Head of caudate nucleus (tissue), 42 donors: Measurements from ENCODE around the gene GRIK4.

ENCODE experiments used
- DNase-seq, 42 donors: peaks; one replicate each; pipeline versions ENCODE4 v3.0.0 to v3.0.0-alpha.2; 2020 to 2021; ENCODE audit warnings: mixed read lengths in 7 of 42
- intact Hi-C: fragments of 100-400 bp; cut with DNase I; formaldehyde crosslinking; loops from one replicate; pipeline ENCODE4 v1.15.0; 2022

The GRIK4 gene

DNA sequence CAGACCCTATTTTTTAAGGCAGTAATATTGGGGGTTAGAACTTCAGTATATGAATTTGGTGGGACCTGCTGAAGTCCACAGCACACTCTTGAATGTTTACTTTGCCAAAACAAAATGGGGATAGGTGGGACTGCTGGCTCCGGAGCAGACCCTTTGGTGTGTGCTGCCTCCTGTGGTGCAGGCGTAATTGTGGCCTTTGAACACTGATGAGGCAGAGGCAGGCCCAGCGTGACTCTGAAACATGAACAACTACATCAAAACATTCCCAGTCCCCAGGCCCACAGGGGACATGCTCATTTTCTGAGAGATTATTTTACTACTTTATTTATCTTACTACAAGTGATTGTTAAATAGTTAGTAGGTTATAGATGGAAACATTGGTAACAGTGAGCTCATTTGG, 287.3 kb downstream of the GRIK4 start:
- no peak for DNase-seq
- intact Hi-C loops: no loop called here

DNA sequence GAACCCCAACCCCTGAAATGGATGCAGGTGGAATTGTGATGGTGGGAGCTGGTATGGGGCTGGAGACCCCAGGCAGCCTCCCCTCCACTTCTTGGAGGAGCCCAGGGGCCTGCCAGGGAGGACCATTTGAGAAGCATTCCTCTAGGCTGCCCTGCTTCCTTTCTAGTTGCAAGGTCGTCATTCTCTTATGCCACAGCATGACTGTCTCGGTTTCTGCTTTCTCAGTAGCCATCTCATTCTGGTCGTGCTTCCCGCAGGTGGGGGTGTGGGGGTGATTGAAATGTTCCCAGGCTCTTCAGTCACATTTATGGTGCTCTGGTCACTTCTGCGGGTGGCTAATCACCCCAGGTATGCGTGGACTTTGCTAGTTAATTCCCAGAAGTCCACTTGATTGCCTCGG, 288.7 kb downstream of the GRIK4 start:
- intact Hi-C loops: no loop called here
- no peak for DNase-seq

DNA sequence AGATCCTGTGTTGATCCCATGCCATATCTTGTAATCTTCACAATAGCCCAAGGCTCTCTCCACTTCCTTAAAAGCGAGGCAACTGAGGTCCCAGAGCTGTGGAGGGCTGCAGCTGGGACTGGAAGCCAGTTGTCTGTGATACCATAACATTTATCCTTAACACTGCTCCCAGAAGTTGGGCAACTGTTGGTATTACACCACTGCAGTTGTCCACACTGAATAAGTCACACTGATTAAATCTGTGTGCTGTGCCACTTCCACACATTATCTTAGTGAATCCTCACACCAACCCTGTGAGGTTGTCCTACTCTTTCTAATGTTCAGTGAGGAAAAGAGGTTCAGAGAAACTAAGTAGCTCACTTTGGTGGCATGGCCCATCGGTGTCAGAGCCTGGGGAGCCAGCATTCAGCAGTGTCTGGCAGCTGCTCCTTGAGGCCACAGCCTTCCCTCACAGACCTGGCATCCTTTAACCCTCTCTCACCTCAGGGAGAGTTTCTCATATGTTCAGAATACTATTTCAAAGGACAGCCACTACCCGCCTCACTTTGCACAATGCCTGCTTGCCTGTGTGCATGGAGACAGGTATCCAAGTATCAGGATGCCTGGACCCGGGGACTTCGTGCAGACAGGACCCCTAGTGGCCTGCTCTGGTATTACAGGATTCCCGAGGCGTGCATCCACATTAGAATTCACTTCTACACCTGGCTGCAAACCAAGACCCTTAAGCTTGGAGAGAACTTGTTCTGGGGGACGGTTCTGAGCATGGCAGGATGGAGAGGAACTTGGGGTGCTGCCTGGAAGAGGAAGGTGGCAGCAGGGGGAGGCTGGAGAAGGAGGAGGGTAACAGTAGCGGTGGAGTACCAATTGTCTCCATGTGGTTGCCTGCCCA, 290.5 kb downstream of the GRIK4 start:
- peak; percentile 62 to 92 (median 82) for DNase-seq
- intact Hi-C loops: loop anchor here (2.0 kb wide), 1 partner anchor 291 kb away; the partner anchor contains the start of gene GRIK4

DNA sequence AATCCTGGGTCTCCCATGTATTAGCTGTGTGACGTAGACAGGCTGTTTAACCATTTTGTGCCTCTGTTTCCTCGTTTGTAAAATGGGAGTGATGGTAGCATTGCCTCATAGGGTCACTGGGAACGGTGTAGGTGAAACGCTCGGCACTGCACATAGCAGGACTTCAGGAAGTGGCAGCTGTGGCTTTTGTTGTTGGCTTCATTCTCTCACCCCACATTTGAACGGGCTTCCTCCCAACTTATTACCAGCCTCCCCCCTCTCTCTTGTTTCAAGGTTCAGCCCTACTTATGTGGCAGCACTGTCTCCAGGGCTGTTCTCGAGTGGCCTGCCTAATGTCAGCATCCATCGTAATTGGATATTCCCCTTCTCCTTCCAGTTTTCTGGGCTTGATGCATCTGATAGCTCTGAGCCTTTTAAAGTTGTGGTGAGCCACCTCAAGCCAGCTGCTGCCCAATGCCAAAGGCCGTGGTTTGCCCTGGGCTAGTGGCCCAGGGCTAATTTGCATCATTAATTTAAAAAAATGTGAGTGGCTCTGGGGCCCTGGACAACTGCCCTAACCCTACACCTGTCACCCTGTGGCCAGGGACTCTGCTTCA, 294.5 kb downstream of the GRIK4 start:
- DNase-seq: no peak
- intact Hi-C loops: no loop called here

DNA sequence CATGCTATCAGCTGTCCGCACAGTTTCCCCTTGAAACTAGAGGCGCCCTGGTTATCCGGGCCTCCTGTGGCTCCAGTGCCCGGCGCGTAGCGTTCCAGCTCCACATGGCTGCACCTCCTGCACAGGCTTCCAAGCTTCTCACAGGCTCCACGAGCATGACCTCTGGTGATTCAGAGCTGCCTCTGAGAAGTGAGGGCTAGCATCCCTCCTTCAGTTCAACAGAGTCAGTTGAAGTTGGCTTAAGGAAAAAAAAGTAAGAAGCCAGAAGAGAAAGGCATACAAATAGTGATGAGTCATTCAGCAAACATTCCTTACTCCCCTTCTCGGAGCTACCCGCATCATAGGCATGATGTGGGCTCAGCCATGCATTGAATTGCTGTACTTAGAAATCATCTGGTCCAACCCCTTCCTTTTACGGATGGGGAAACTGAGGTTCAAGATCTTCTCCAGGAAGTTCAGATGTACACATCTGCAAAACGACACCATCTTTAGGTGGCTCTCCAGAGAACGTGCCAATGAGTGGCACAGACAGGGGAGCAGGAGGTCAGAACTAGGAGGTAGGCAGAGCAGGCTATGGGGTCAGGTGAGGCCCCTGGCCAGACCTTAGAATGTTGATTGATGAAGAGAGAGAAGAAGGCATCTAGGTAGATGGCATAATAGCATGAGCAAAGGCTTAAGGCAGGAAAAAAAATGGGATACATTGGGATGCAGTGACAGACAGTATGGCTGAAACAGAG, 296.0 kb downstream of the GRIK4 start:
- intact Hi-C loops: no loop called here
- DNase-seq: no peak

DNA sequence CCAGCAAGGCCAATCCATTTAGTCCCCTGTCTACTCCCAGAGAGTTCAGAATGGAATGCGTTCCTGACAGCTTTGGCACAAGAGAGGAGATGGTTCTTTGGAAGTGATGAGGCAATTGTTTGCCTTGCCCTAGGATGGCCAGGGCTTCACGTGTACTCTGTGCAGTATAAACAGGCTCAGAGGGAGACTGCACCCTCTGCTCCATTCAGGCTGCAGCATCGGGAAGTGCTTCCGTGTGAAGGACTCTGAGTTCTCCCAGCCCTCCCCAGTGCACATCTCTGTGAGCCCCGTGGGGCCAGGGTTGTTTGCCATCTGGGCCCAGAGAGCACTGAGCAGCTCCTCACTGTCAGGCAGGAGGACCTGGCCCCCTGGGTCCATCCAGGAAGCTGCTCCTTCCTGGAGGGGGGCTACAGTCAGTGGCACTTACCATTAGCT, 297.1 kb downstream of the GRIK4 start:
- no peak for DNase-seq
- intact Hi-C loops: no loop called here

DNA sequence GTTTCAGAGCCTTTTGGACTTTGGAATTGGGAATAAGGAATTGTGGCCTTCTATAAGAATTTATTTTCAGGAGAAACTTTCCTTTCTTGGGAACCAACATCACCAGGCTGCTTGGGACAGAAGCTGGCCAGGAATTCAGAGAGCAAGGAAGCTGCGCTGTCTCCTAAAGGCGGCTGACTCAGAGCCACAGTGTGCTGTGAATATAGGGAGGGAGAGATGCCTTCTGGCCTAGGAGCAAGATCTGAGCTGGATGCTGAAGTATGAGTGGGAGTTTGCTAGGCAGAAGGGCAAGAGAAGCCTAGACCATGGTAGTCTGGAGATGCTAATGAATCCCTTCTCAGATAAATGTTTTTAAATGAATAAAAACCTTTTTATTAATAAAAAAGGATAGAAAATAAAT, 298.7 kb downstream of the GRIK4 start:
- intact Hi-C loops: no loop called here
- peak in 1 of 42 donors; percentile 13 for DNase-seq

DNA sequence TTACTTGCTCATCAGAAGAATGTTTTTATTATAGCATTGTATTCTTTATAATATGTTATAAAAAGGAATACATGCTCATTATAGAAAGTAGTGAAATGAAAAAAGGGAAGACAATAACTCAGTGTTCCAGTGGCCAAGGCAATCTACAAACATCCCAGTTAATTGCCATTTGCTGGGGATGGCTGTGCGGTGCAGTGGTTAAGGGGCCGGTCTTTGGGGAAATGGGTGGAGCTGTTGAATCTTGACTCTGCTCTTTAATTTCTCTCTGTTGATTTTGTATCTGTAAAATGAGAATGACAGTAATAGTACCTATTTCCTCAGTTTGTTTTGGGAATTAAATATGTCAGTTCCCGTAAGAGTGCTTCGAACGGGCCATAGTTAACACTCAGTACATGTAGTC, 299.7 kb downstream of the GRIK4 start:
- intact Hi-C loops: no loop called here

DNA sequence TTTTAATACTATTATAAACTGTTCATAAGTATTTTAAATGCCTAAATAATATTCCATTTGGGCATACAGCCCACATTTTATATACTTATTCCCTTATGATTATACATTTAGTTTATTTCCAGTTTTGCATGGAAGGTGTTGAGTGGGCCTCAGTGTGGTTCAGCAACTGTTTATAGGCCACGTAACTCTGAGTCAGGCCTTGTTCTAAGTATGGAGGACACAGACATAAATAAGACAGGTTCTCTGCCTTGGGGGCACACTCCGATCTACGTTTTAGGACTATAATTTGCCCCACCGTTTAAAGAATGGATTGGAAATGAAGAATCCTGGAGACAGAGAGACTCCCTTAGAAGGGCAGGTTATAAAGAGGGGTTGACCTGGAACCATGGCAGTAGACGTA, 300.2 kb downstream of the GRIK4 start:
- intact Hi-C loops: no loop called here
- no peak for DNase-seq

More for the DNA sequence above, 299.7 kb downstream of the GRIK4 start:
- no peak for DNase-seq

DNA sequence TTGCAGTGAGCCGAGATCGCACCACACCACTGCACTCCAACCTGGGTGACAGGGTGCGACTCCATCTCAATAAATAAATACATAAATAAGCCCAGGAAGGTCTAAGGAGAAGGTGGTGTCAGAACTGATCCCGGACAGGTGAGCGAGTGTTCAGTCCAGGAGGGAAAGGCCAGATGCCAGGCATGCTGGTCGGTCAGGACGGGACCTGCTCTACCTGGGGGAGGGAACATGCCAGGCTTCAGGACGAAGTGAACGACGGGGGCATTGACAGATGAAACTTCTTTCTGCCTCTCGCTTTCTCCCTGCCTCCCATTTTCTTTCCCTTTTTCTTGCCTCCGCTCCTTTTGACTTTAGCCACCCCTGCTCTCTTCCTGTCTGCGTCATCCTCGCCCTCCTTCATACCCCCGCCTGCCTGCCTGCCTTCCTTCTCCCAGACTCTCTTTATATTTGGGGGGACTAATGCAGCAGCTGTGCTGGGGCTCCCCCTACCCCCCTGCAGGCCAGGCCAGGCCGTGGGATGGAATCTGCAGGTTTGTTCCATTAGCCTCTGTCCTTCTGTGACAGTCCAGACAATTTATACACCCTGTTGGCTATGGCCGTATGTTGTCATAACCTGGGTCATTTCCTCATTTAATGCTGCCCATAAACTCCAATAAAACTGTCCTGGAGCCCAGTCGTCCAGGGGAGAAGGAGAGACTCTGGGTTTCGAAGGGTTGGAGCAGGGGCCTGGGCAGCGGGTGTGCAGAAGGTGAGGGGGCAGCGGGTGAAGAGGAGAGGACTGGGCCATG, 303.2 kb downstream of the GRIK4 start:
- intact Hi-C loops: no loop called here
- peak in 23 of 42 donors; percentile 19 to 82 (median 48) for DNase-seq

DNA sequence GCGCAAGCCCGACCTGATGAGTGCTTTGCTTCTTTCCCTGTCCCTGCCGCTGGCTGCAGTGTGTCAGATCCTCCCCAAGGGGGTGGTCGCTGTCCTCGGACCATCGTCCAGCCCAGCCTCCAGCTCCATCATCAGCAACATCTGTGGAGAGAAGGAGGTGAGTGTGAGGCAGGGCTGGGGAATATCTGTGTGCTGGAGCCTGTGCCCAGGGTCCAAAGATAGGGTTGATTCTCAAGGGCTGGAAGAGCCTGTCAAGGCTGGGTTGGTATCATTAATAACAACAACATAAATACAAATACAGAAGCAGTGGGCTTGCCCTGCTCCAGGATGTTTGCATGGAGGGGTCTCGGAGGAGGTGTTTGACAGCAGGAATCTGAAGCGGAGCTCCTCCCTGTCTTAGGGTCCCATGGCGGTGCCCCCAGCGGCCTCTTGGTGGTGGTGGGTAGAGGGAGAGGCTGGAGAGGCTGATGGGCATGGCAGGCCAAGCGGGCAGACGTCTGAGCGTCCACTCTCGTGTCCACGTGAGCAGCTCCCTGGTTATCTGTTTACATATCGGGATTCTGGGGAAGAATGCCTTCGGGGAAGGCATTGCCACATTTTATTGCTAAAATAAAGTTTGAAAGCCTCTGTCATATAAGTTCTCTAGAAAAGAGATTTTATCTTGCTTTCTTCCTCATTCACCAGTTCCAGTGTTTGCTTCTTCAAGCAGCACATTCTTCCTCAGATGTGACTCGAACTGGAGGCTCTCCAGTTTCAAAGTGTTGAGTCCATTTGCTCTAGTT, 304.0 kb downstream of the GRIK4 start:
- intact Hi-C loops: no loop called here
- DNase-seq: no peak

DNA sequence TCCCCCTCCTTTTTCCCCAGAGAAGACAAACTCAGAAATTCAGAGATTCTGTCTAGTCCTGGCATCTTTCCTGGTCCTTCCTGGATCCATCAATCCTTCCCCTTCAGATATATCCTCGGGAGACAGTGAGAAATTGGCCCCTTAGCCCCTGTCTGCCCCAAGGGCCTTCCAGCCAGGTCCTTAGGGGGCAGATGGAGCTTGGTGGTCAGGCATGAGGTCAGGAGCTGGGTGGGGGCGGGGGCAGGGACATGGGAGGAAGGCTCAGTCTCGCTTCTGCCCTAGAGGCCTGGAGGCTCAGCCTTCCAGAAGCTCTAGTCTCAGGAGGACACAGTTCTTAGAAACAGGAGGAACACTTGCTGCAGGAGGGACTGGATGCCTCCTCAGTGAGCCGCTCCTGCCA, 304.6 kb downstream of the GRIK4 start:
- intact Hi-C loops: no loop called here

DNA sequence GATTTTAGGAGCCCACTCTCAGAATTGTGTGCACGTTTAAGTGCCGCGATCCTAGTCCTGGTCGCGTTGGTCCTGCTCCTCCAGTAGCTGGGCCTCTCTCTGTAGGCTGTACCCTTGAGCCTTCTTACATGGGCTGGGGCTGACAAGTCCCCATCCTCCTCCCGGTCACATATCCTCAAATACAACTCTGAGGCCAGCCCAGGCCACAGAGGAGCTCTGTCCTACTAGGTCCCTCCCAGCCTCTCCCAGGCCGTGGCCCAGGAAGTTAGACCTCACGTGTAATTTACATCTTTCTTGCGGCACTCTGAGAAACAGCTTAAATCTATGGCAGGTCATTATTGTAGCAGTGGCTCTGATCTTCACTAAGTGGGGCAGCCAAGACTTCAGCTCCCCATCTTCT, 305.2 kb downstream of the GRIK4 start:
- intact Hi-C loops: no loop called here
- no peak for DNase-seq

More for the DNA sequence above, 304.6 kb downstream of the GRIK4 start:
- DNase-seq: no peak

DNA sequence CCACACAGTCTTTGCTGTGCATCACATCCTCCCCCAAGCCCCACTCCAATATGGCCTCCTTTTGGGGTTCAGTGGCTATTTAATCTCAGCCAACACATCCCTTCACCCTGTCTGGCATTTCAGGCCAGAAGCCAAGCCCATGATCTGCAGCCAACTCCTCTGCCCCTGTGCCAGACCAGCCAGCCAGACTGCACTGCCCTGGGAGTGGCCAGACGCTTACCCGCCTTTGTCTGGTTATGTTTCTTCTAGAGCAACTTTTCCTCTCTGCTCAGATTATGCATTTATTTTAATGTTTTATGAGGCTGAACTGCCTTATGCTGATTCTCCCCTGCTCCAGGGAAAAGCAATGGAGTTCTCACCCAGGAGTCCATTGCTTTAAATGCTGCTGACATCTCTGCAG, 305.6 kb downstream of the GRIK4 start:
- intact Hi-C loops: no loop called here
- peak in 28 of 42 donors; percentile 26 to 69 (median 44) for DNase-seq

DNA sequence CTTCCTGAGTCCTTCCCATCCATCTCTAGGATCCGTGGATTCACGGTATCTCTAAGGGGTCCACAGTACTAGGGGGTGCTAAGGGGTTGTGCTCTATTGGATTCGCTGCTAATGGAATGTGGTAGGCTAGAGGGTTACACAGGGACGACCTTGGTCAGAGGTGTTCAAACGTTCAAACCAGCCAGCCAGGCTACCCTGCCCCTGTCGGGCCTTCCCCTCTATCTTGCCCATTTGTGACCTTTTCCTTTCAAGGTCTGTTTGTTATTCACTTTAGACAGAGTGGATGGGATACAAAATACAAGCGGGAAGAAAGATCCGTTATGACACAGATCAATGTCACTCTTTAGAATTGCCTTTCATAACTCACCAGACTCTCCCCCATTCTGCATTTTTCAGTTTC, 306.5 kb downstream of the GRIK4 start:
- DNase-seq: no peak
- intact Hi-C loops: no loop called here

DNA sequence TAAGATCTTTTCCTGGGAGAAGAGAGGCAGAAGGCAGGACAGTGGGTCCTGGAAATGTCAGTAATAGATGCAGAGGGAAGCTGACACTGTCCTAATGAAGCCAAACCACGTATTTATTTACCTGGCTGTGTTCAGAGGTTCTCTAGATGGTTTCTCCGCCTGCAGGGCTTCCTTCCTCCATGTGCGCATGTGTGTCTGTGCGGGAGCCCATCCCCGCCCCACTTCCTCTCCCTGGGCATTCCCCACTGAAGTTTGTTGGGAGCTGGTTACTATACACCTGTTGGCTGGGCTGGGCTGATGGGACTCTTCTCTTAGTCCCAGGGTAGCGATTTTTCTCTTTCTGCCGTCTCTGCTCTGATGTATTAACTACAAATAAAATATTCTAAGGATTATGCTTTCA, 307.5 kb downstream of the GRIK4 start:
- DNase-seq: peak in 18 of 42 donors; percentile 14 to 66 (median 46)
- intact Hi-C loops: no loop called here

DNA sequence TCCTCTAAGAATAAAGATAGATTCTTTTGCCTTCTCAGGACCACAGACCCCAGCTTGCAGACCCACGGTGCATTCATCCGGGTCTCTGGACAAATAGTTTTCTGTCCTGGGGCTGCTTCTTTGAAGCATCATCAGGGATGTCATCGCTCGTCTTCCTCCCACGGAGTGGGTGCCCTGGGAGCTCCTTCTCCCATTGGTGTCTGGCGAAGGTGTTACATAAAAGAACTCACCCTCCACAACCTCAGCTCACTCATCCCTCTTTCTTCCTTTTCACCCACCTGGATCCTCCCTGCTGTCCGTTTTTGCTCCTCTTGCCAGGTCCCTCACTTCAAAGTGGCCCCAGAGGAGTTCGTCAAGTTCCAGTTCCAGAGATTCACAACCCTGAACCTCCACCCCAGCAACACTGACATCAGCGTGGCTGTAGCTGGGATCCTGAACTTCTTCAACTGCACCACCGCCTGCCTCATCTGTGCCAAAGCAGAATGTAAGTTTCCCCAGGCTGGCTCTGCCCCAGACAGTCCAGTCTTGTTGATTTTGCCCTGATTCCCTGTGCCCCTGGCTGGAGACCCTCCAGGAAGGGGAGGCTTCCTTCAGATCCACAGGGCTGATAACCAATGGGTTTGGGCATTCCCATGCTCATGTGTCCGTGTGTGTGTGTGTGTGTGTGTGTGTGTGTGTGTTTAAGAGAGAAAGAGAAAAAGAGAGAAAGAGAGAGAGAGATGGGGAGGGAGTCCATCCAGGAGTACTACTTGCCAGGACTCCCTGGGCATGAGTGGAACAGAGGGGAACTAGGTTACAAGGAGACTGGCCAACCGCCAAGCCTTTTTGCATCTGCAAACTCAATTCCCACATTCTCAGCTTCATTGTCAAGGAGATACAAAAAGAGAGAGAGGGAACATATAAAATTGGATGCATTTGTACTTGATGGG, 308.2 kb downstream of the GRIK4 start:
- intact Hi-C loops: no loop called here
- DNase-seq: peak; percentile 18 to 86 (median 59)
